H1 (cell line): ENCODE results near the gene RCSD1. TPM values are rescaled to one million over a fixed set of nuclear protein-coding genes. Genes with fewer than 3 reads are reported as not detected.

Source experiments
- CTCF ChIA-PET: fragments of 300-600 bp; sonication (Branson Sonifier 250); formaldehyde crosslinking; loops from one replicate; lab custom pipeline; 2021; ENCODE audit not compliant: partially characterized antibody; lab: Charles Lee
- POLR2A ChIA-PET: fragments of 300-600 bp; sonication (Branson Sonifier 250); formaldehyde crosslinking; loops from one replicate; lab custom pipeline; 2021; ENCODE audit warnings: inconsistent platforms; ENCODE audit not compliant: partially characterized antibody; lab: Charles Lee
- DNase-seq, 2 experiments: peaks; one replicate each; pipeline versions ENCODE4 v3.0.0 to v3.0.0-alpha.2; 2010 to 2022; ENCODE audit warnings: low spot score in 2 of 2, low read depth in 1 of 2, mixed read lengths in 1 of 2
- FAIRE-seq: peaks from 2 replicates; lab custom pipeline; 2011; peaks lifted over from hg19 to GRCh38; lab: Jason Lieb, UNC
- H2AFZ ChIP-seq: 2 replicates; pipeline ENCODE4 v1.8.1; 2012; ENCODE audit warnings: low read length, inconsistent platforms
- H2AK5ac ChIP-seq: 2 replicates; pipeline ENCODE4 v1.6.1; 2013; ENCODE audit warnings: low read depth, low read length
- H2BK120ac ChIP-seq: replicated peaks from 2 replicates; pipeline ENCODE3; 2013; ENCODE audit warnings: low read depth, low read length, inconsistent platforms
- H2BK12ac ChIP-seq: 2 replicates; pipeline ENCODE4 v1.6.1; 2013; ENCODE audit warnings: low read depth, low read length
- H2BK15ac ChIP-seq: 2 replicates; pipeline ENCODE4 v1.6.1; 2013; ENCODE audit warnings: low read length
- H2BK20ac ChIP-seq: 2 replicates; pipeline ENCODE4 v1.6.1; 2013; ENCODE audit warnings: low read length
- H2BK5ac ChIP-seq: 2 replicates; pipeline ENCODE4 v1.6.1; 2013; ENCODE audit warnings: low read depth, low read length
- H3K14ac ChIP-seq: 2 replicates; pipeline ENCODE4 v1.6.1; 2013; ENCODE audit warnings: inconsistent platforms; ENCODE audit not compliant: insufficient read length
- H3K18ac ChIP-seq: 2 replicates; pipeline ENCODE4 v1.6.1; 2013; ENCODE audit warnings: low read length; ENCODE audit errors: extremely low read depth
- H3K23ac ChIP-seq: 2 replicates; pipeline ENCODE4 v1.6.1; 2013; ENCODE audit warnings: inconsistent platforms; ENCODE audit not compliant: insufficient read length
- H3K23me2 ChIP-seq: 2 replicates; pipeline ENCODE4 v1.6.1; 2013; ENCODE audit warnings: low read depth, low read length
- H3K27ac ChIP-seq: 2 replicates; pipeline ENCODE4 v1.6.1; 2011; ENCODE audit warnings: low read depth, low read length, inconsistent platforms
- H3K27me3 ChIP-seq, 4 experiments: replicated peaks in 1 of 4; 1 replicate in 1 of 4; 2 replicates in 3 of 4; pipeline versions ENCODE4 v1.6.1 to v1.8.1; 2011 to 2013; ENCODE audit warnings: low read length in 3 of 4, mild to moderate bottlenecking in 3 of 4, inconsistent platforms in 2 of 4, mixed read lengths in 2 of 4, moderate library complexity in 1 of 4; ENCODE audit not compliant: control insufficient read depth in 3 of 4, insufficient read depth in 3 of 4; ENCODE audit errors: extremely low read depth in 1 of 4
- H3K36me3 ChIP-seq, 4 experiments: 2 replicates each; pipeline versions ENCODE4 v1.6.1 to v1.8.1; 2011 to 2013; ENCODE audit warnings: mild to moderate bottlenecking in 4 of 4, low read length in 3 of 4, moderate library complexity in 2 of 4, control low read depth in 1 of 4, inconsistent platforms in 1 of 4; ENCODE audit not compliant: insufficient read depth in 4 of 4, control insufficient read depth in 2 of 4
- H3K4ac ChIP-seq: replicated peaks from 2 replicates; pipeline ENCODE3; 2013; ENCODE audit warnings: low read length, low read depth, mixed read lengths, inconsistent platforms; ENCODE audit not compliant: insufficient read length
- H3K4me1 ChIP-seq, 4 experiments: replicated peaks in 1 of 4; 1 replicate in 1 of 4; 2 replicates in 3 of 4; pipeline versions ENCODE4 v1.6.1 to v1.8.1; 2011 to 2013; ENCODE audit warnings: low read length in 3 of 4, inconsistent platforms in 2 of 4, mixed read lengths in 1 of 4; ENCODE audit not compliant: insufficient read depth in 4 of 4, control insufficient read depth in 3 of 4
- H3K4me2 ChIP-seq, 2 experiments: 2 replicates each; pipeline versions ENCODE4 v1.6.1 to v1.8.1; 2011 to 2013; ENCODE audit warnings: low read depth in 2 of 2, low read length in 2 of 2, control low read depth in 1 of 2, inconsistent platforms in 1 of 2, mild to moderate bottlenecking in 1 of 2; ENCODE audit not compliant: insufficient read depth in 1 of 2
- H3K4me3 ChIP-seq, 4 experiments: fragments of 200-600, 300-600 bp in 1 of 4; sonication (generic), shearing (Covaris generic), sonication (Bioruptor Twin) in 1 of 4; 2 replicates each; pipeline versions ENCODE4 v1.5.1 to v1.8.1; 2011 to 2016; ENCODE audit warnings: low read length in 4 of 4, low read depth in 3 of 4, control low read depth in 2 of 4, inconsistent platforms in 2 of 4, mild to moderate bottlenecking in 2 of 4, mixed read lengths in 1 of 4, moderate library complexity in 1 of 4; ENCODE audit not compliant: insufficient read depth in 2 of 4; ENCODE audit errors: extremely low read depth in 1 of 4
- H3K56ac ChIP-seq: replicated peaks from 2 replicates; pipeline ENCODE3; 2013; ENCODE audit warnings: low read depth, mild to moderate bottlenecking, mixed read lengths, low read length, inconsistent platforms; ENCODE audit not compliant: insufficient read length
- H3K79me1 ChIP-seq: 2 replicates; pipeline ENCODE4 v1.6.1; 2013; ENCODE audit warnings: low read depth, low read length, control low read depth
- H3K79me2 ChIP-seq, 2 experiments: 2 replicates each; pipeline versions ENCODE4 v1.6.1 to v1.8.1; 2012 to 2013; ENCODE audit warnings: low read length in 2 of 2, mild to moderate bottlenecking in 2 of 2, inconsistent platforms in 1 of 2; ENCODE audit not compliant: insufficient read depth in 2 of 2, control insufficient read depth in 1 of 2
- H3K9ac ChIP-seq, 4 experiments: replicated peaks in 1 of 4; 1 replicate in 1 of 4; 2 replicates in 3 of 4; pipeline versions ENCODE4 v1.6.1 to v1.8.1; 2011 to 2013; ENCODE audit warnings: low read depth in 3 of 4, low read length in 3 of 4, control low read depth in 2 of 4, mild to moderate bottlenecking in 2 of 4, moderate library complexity in 2 of 4, inconsistent platforms in 1 of 4; ENCODE audit errors: extremely low read depth in 1 of 4
- H3K9me3 ChIP-seq, 2 experiments: 2 replicates each; pipeline versions ENCODE4 v1.6.1 to v1.8.1; 2012 to 2013; ENCODE audit warnings: mild to moderate bottlenecking in 2 of 2, moderate library complexity in 2 of 2, control low read depth in 1 of 2, inconsistent platforms in 1 of 2, low read depth in 1 of 2, low read length in 1 of 2, mixed read lengths in 1 of 2; ENCODE audit not compliant: insufficient read depth in 2 of 2
- H4K20me1 ChIP-seq, 2 experiments: replicated peaks in 1 of 2; 2 replicates each; pipeline versions ENCODE3 to v1.8.1; 2011 to 2013; ENCODE audit warnings: inconsistent platforms in 2 of 2, low read length in 2 of 2, mild to moderate bottlenecking in 1 of 2; ENCODE audit not compliant: insufficient read depth in 2 of 2, control insufficient read depth in 1 of 2
- H4K5ac ChIP-seq: 2 replicates; pipeline ENCODE4 v1.6.1; 2013; ENCODE audit warnings: low read length, low read depth, mixed read lengths, inconsistent platforms; ENCODE audit not compliant: insufficient read length
- H4K8ac ChIP-seq: 2 replicates; pipeline ENCODE4 v1.8.0; 2013; ENCODE audit warnings: mild to moderate bottlenecking, moderate library complexity, low read length, inconsistent platforms; ENCODE audit not compliant: insufficient read depth; ENCODE audit errors: extremely low read depth
- H4K91ac ChIP-seq: replicated peaks from 2 replicates; pipeline ENCODE3; 2013; ENCODE audit warnings: low read length, mixed read lengths, inconsistent platforms; ENCODE audit not compliant: insufficient read length
- FOSL1 ChIP-seq: IDR thresholded peaks from 2 replicates; pipeline ENCODE4 v1.6.1; 2011; ENCODE audit warnings: mild to moderate bottlenecking, low read depth, low read length, moderate library complexity; ENCODE audit not compliant: insufficient read depth
- GABPA ChIP-seq: IDR thresholded peaks from 2 replicates; pipeline ENCODE4 v1.6.1; 2011; ENCODE audit warnings: mild to moderate bottlenecking, low read length, moderate library complexity, borderline replicate concordance; ENCODE audit not compliant: insufficient read depth
- RBBP5 ChIP-seq: IDR thresholded peaks from 2 replicates; pipeline ENCODE4 v1.7.1; 2012; ENCODE audit warnings: low read depth, mild to moderate bottlenecking, inconsistent platforms, low read length, moderate library complexity, borderline replicate concordance
- RXRA ChIP-seq: IDR thresholded peaks from 2 replicates; pipeline ENCODE4 v1.6.1; 2011; ENCODE audit warnings: low read depth, mild to moderate bottlenecking, low read length, moderate library complexity; ENCODE audit not compliant: insufficient read depth
- SIN3A ChIP-seq, 2 experiments: IDR thresholded peaks in 1 of 2; conservative IDR thresholded peaks in 1 of 2; 2 replicates each; pipeline ENCODE4 v1.6.1; 2011 to 2012; ENCODE audit warnings: low read length in 2 of 2, improper control_type of control experiment in 1 of 2, low read depth in 1 of 2, mild to moderate bottlenecking in 1 of 2
- SRF ChIP-seq: IDR thresholded peaks from 2 replicates; pipeline ENCODE4 v1.6.1; 2011; ENCODE audit warnings: mild to moderate bottlenecking, low read depth, low read length, moderate library complexity
- ZNF274 ChIP-seq: IDR thresholded peaks from 2 replicates; pipeline ENCODE4 v1.7.0; 2012; ENCODE audit warnings: low read length, borderline replicate concordance; ENCODE audit errors: extremely low read depth
- WGBS, 2 experiments: shearing (Covaris generic) in 1 of 2; methylation state at CpG; one replicate each; pipeline versions ENCODE4 v1.1.6 to v1.1.7; 2013 to 2015; ENCODE audit warnings: low lambda C conversion rate in 2 of 2, mixed read lengths in 2 of 2, inconsistent platforms in 1 of 2, low coverage in 1 of 2, missing lambda C conversion rate in 1 of 2; ENCODE audit not compliant: insufficient replicate concordance in 2 of 2, insufficient coverage in 1 of 2, insufficient read length in 1 of 2; ENCODE audit errors: extremely low coverage in 1 of 2, missing lambda C conversion rate in 1 of 2; 5-methylcytosine and 5-hydroxymethylcytosine counted together
- polyA plus RNA-seq, 7 experiments: library from polyadenylated mRNA; depleted of rRNA in 3 of 7; stranded (reverse) in 5 of 7; unstranded in 2 of 7; fragments of >200 nt in 5 of 7; fragments of 200-250 nt in 2 of 7; gene quantifications; 1 replicate in 5 of 7; 2 replicates in 1 of 7; 4 replicates in 1 of 7; pipeline versions ENCODE4 v1.2.1 to v1.2.3, GENCODE V29; 2011 to 2013; ENCODE audit warnings: missing spikeins in 2 of 7, mixed read lengths in 2 of 7
- total RNA-seq: library from RNA; stranded (reverse); fragmentation: NEBNext Ultra II Directional; extraction: Animal tissue kit (Norgen Biotek cat#: 25700); gene quantifications from 2 replicates; pipeline ENCODE4 v1.2.1, GENCODE V29; 2021
- TF ChIP-seq, protein P1 (sequence below): IDR thresholded peaks from 2 replicates; pipeline ENCODE4 v1.6.1; 2011; ENCODE audit warnings: low read depth, mild to moderate bottlenecking, low read length; ENCODE audit not compliant: insufficient read depth
- TF ChIP-seq, protein P2 (sequence below): IDR thresholded peaks from 2 replicates; pipeline ENCODE4 v1.6.1; 2012; ENCODE audit warnings: low read length, inconsistent platforms

RCSD1 gene
- total and polyA plus RNA-seq, 2 of the 8 experiments (the other 6 are each of a cell fraction or from before 2014, with no cell fraction given) = 0.47 to 0.69 TPM

DNA sequence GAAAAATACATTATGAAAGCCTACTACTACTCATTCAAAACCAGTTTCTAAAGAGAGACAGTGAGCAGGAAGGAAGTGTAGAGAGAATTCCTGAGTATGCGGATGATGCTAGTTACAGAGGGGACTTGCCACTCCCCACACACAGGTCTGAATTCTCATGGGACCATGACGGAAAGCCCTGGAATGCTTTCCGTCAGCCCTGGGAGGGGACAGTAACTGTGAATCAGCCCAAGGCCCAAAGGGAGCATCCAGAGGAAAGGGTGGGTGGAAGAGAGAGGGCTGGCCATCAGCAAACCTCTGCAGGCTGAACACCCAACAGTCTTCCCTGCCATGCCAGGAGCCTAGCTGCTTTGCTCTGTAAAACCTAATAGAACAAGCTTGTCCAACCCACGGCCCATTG, 36.4 kb downstream of the RCSD1 start:
- Histone ChIP-seq H2BK5ac (no peak overlapping the region), H3K23me2 (no peaks in the 10 kb centered on the region; the same call in 1 of the 2 replicates), H3K23ac (no peak overlapping the region), H3K4me3 (no peak overlapping the region), H3K27ac (no peak overlapping the region), H3K56ac (no peak overlapping the region), H3K4me2 (no peak overlapping the region), H4K20me1 (no peaks in the 10 kb centered on the region), H3K79me1 (no peaks in the 10 kb centered on the region), H3K36me3 (no peaks in the 10 kb centered on the region), H2BK20ac (no peak overlapping the region), H3K27me3 (0 out of 7 replicates have a peak, but pooled peaks cover 0 to 3% (median 0%) of the 10 kb centered on the region in 4 experiments), H4K5ac (no peak overlapping the region), H2AK5ac (no peak overlapping the region), H3K79me2 (no peaks in the 10 kb centered on the region), H4K91ac (no peak overlapping the region), H3K18ac (no peak overlapping the region), H3K9ac (no peak overlapping the region), H3K4me1 (peaks cover 0 to 4% (median 0%) of the 10 kb centered on the region in 4 experiments; a peak in 1 of 7 replicates), H2BK12ac (no peak overlapping the region), H2BK120ac (no peak overlapping the region), H3K14ac (no peak overlapping the region), H2BK15ac (0 out of 2 replicates have a peak overlapping the region, but pooled peaks have one; percentile 47), H3K9me3 (no peaks in the 10 kb centered on the region), H3K4ac (no peak overlapping the region), H4K8ac (no peak overlapping the region), H2AFZ (no peak overlapping the region)
- POLR2A ChIA-PET = interaction anchor here (0.6 kb wide), 1 partner anchor 29 kb away, joined by 3 read pairs; no protein-coding TSS in a partner anchor
- CTCF ChIA-PET = interaction anchor here (0.5 to 2.7 kb wide), 9 partner anchors 11 to 108 kb away, joined by 3 to 12 read pairs (median 4); no protein-coding TSS in a partner anchor
- DNase-seq (no peak), FAIRE-seq (no peak)
- 94% methylated on average over 4 of the region's 4 CpGs; no CpG with 5 or more reads in 1 of the 2 experiments for WGBS, 2 experiments
- TF ChIP-seq ZNF274 (no peak), RBBP5 (no peak), SRF (no peak), FOSL1 (no peak), SIN3A (conservative IDR thresholded peaks at IDR 0.05 in 1 of 2, IDR thresholded peaks at IDR 0.05 in 1 of 2; ENCODE audit: low read depth in 1 of 2, low read length in 2 of 2) (no peak), RXRA (no peak), GABPA (no peak)
- TF ChIP-seq, protein P1, sequence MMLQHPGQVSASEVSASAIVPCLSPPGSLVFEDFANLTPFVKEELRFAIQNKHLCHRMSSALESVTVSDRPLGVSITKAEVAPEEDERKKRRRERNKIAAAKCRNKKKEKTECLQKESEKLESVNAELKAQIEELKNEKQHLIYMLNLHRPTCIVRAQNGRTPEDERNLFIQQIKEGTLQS = no peak
- TF ChIP-seq, protein P2, sequence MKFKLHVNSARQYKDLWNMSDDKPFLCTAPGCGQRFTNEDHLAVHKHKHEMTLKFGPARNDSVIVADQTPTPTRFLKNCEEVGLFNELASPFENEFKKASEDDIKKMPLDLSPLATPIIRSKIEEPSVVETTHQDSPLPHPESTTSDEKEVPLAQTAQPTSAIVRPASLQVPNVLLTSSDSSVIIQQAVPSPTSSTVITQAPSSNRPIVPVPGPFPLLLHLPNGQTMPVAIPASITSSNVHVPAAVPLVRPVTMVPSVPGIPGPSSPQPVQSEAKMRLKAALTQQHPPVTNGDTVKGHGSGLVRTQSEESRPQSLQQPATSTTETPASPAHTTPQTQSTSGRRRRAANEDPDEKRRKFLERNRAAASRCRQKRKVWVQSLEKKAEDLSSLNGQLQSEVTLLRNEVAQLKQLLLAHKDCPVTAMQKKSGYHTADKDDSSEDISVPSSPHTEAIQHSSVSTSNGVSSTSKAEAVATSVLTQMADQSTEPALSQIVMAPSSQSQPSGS = no peak
